Camera-type eye (tissue), 1 donor: ENCODE data around the gene CGGBP1. TPM values are rescaled to one million over a fixed set of nuclear protein-coding genes. Genes with fewer than 3 reads are reported as not detected.

ENCODE experiments used
- total RNA-seq: library from RNA; depleted of rRNA; stranded (reverse); fragments of >200 nt; gene quantifications from one replicate; pipeline ENCODE4 v1.2.3, GENCODE V29; 2014

Gene CGGBP1, protein sequence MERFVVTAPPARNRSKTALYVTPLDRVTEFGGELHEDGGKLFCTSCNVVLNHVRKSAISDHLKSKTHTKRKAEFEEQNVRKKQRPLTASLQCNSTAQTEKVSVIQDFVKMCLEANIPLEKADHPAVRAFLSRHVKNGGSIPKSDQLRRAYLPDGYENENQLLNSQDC
- 138 TPM for total RNA-seq

DNA sequence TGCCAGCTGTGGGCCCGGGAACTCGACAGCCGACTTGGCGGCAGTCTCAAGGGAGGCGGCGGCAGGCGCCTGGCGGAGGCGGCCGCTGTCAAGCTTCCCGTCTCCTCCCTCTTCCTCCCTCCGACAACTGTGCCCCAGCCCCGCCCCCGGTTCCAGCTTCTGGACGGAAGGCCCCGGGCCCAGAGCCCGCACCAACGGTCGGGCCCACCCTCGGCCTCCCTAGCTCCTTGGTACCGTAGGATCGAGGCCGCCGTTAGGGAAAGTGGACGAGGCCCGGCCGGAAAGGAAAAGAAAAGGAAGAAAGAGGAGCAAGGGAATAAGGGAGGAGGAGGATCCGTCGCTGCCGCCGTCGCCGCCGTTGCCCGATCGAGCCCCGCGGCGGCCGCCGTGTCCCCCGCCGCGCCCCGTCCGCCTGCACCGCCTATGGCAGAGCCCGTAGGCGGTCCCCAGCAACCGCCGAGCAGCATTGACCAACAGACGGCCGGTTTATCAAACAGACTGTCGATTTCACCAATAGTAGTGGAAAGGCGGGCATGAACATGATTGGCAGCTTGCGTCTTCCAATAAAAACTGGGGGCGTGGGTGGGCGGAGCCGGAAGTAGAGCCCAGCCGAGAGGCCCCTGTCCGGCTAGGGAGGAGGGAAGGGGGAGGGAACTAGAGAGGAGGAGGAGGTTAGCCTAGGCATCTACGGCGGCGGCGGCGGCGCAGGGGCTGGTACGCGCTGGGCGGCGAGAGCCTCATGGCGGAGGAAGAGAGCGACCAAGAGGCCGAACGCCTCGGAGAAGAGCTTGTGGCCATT, at the start of gene CGGBP1, which contains the start of gene ZNF654:
Gene CGGBP1 (minus strand): TSS at position 425 of the 799 bp plus-strand sequence. CDS start 3,029 bp downstream, outside the sequence.
Gene ZNF654 (plus strand): TSS at position 675 of the 799 bp plus-strand sequence. CDS start 65 bp downstream, at position 740.

Other genes with a start within 250 kb of the CGGBP1 start
- 53.6 TPM for gene ZNF654, start 250 bp upstream of the CGGBP1 start, total RNA-seq
- gene C3orf38, start 91.0 kb upstream of the CGGBP1 start, total RNA-seq: 56.0 TPM